GM18511 (cell line): ENCODE measurements around the gene COPS3.

Source experiments
- ATAC-seq: cut with Tn5 transposase; IDR thresholded peaks from one replicate; pipeline ENCODE4 v1.9.1; 2021; ENCODE audit warnings: mild to moderate bottlenecking, moderate library complexity; ENCODE audit not compliant: unreplicated experiment

COPS3 gene

DNA sequence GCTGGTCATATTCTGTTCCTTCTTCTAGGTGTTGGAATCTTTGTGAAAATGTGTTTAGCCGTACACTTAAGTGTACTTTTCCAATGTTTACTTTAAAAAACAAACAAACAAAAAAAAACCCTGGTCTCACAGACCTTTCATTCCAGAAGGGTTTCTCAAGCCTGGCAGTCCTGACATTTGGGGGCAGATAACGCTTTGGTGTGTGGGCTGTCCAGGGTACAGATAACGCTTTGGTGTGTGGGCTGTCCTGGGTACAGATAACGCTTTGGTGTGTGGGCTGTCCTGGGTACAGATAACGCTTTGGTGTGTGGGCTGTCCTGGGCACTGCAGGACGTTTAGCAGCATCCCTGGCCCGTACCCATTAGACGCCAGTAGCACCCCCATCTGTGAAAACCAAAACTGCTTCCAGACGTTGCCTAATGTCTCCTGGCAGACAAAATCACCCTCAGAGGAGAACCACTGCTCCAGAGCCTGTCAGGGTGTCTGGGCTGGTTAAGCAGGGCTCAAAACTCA, 28.8 kb downstream of the COPS3 start:
- no peak for ATAC-seq

GRCh38 chr17:17246879-17247278, 34.2 kb downstream of the COPS3 start:
- no peak for ATAC-seq

DNA sequence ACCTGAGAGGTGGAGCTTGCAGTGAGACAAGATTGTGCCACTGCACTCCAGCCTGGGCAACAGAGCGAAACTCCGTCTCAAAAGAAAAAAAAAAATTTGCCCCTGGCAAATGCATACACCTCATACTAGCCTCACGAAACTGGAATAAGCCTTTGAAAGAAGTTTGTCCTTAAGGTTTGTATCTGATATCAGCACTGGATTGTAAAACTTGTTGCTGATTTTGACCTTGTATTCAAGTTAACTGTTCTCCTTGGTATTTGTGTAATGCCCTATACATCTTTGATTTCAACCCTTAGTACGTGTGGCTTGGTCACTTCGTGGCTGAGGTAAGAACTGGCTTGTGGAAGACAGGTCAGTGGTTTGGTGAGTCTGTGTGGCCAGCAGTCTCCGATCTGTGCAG, 37.9 kb downstream of the COPS3 start:
- no peak for ATAC-seq

DNA sequence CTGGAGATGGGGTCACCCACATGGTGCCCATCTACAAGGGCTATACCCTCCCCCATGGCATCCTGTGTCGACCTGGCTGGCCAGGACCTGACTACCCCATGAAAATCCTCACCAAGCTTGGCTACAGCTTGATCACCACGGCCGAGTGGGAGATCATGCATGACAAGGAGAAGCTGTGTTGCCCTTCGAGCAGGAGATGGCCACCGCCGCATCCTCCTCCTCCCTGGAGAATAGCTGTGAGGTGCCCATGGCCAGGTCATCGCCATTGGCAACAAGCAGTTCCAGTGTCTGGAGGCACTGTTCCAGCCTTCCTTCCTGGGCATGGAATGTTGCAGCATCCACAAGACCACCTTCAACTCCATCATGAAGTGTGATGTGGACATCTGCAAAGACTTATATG, 38.8 kb downstream of the COPS3 start:
- ATAC-seq = no peak

DNA sequence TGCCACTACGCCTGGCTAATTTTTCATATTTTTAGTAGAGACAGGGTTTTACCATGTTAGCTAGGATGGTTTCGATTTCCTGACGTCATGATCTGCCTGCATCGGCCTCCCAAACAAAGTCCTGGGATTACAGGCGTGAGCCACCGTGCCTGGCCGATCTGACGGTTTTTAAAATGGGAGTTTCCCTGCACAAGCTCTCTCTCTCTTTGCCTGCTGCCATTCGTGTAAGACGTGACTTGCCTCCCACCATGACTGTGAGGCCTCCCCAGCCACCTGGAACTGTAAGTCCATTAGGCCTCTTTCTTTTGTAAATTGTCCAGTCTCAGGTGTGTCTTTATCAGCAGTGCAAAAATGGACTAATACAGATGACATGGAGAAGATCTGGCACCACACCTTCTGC, 39.4 kb downstream of the COPS3 start:
- no peak for ATAC-seq

- no peak for ATAC-seq
These were observed 41.2 kb downstream of the COPS3 start for GRCh38 chr17:17239832-17240231.

- ATAC-seq = peak; percentile 90
These were observed 43.8 kb downstream of the COPS3 start, which contains the start of gene FLCN for GRCh38 chr17:17237026-17237799. Gene FLCN, minus strand, starts transcription at chr17:17237168. Its CDS starts 9,031 bp downstream, at chr17:17228137.

- ATAC-seq = peak; percentile 31
These were observed 44.6 kb downstream of the COPS3 start for GRCh38 chr17:17236295-17237025.

- no peak for ATAC-seq
These were observed 45.6 kb downstream of the COPS3 start for GRCh38 chr17:17235212-17236174.

DNA sequence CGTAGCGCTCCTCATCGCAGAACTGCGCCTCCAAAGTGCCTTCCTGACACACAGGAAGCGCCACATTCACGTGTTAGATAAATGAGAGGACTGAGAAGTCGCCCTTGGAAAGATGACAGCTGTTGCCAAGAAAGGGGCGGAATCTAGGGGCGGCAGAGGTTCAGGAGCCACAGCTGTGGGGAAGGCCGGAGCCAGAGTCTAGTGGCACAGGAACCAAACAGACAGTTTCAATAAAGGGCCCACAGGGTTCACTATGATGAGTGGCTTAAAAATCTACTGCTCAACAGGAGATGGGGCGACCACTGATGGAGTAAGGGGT, 48.8 kb downstream of the COPS3 start:
- no peak for ATAC-seq

DNA sequence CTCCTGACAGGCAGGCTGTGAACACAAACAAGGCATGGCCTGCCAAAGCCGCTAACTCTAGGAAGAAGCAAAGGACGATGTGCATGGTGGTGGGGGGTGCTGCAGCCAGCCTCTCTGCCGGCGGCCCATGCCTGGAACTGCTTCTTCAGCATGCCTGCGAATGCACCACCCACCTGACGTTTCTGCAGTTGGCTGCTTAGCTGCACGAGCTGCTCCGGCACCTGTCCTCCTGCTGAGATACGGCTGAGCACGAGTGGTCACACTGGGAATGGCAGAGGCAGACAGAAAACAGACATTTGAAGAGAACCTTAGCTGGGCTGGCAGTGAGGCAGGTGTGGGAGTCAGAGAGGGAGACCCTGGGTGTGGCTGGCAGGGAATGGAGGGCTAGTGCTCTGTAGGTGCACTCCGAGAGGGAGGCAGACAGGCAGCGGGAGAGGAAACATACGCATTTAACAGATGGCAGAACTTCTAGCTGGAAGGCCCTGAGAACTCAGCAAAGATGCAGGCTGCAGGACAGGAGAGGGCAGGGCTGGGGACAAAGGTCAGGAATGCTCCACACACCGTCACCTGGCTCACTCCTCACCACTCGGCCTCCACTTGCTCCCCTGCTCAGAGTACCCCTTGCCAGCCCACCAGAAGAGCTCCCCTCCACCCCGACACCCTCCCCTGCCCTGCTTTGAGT, 49.3 kb downstream of the COPS3 start:
- ATAC-seq = no peak

- ATAC-seq = no peak
These were observed 51.3 kb downstream of the COPS3 start for GRCh38 chr17:17229416-17230384.

DNA sequence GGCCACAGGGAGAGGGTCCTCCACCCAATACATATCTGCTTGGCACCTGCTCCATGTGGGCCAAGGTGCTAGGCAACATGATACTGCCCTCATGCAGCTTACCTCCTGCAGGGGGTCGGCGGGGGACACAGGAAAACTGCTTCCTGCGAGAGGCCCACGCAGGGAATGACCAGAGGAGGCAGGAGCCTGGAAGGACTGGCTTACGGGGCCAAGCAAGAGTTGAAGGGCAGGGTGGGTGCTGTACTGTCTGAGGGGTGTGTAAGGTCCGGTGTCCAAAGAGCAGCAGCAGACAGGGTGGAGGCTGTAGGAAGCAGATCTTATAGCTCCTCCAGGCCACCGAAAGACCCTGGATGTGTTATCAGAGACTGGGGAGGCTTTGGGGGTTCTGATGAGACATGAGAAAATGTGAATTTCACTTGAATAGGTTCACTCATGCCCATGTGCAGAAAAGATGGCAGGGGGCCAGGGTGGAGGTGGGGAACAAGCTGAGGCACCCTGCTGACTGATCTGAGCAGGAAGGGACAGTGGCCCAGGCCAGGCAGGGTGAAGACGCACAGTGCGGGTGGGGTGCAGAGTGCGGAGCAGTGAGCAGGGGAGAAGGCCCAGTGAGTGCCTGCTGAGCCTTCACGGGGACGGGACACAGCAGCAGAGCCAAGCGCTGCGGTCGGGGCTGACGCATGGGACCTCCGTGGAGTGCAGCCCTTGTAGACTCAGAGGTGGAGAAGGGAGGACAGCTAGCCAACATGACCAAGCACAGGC, 52.3 kb downstream of the COPS3 start:
- ATAC-seq = no peak

GRCh38 chr17:17227608-17228520, 53.2 kb downstream of the COPS3 start:
- no peak for ATAC-seq

GRCh38 chr17:17226451-17227265, 54.4 kb downstream of the COPS3 start:
- ATAC-seq = no peak

GRCh38 chr17:17225901-17226300, 55.1 kb downstream of the COPS3 start:
- no peak for ATAC-seq

- no peak for ATAC-seq
These were observed 56.9 kb downstream of the COPS3 start for GRCh38 chr17:17224137-17224536.
